ENCODE data around the gene COBLL1.

DNA sequence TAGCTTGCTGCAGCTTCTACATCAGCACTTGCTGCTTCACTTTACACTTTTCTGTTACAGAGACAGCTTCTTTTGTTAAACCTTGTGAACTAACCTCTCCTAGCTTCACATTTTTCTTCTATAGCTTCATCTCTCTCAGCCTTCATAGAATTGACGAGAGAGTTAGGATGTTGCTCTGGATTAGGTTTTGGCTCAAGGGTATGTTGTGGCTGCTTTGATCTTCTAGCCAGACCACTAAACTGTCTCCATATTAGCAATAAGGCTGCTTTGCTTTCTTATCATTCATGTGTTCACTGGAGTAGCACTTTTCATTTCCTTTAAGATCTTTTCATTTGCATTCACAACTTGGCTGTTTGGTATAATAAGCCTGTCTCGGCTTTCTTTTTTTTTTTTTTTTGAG lies 174.1 kb downstream of the COBLL1 start:
- TF ChIP-seq, protein P1, sequence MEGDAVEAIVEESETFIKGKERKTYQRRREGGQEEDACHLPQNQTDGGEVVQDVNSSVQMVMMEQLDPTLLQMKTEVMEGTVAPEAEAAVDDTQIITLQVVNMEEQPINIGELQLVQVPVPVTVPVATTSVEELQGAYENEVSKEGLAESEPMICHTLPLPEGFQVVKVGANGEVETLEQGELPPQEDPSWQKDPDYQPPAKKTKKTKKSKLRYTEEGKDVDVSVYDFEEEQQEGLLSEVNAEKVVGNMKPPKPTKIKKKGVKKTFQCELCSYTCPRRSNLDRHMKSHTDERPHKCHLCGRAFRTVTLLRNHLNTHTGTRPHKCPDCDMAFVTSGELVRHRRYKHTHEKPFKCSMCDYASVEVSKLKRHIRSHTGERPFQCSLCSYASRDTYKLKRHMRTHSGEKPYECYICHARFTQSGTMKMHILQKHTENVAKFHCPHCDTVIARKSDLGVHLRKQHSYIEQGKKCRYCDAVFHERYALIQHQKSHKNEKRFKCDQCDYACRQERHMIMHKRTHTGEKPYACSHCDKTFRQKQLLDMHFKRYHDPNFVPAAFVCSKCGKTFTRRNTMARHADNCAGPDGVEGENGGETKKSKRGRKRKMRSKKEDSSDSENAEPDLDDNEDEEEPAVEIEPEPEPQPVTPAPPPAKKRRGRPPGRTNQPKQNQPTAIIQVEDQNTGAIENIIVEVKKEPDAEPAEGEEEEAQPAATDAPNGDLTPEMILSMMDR (IDR thresholded peaks at IDR 0.05; ENCODE audit: low read depth, low read length): no peak
- TF ChIP-seq EZH2phosphoT487 (IDR thresholded peaks at IDR 0.05; ENCODE audit: low read depth): no peak
